IMR-90 (cell line): Measurements from ENCODE around the gene FBXO22. TPM values are rescaled to one million over a fixed set of nuclear protein-coding genes. Genes with fewer than 3 reads are reported as not detected.

Experiments
- ATAC-seq: fragments of 200-7000 bp; cut with Tn5 transposase; 2 replicates; pipeline ENCODE4 v1.9.1; 2020; ENCODE audit warnings: low read depth, mild to moderate bottlenecking, moderate library complexity
- BruUV-seq: library from RNA; stranded (reverse); fragments of 400-500 nt; replicated peaks from 2 replicates; lab custom pipeline; 2021; lab: Mats Ljungman, UMichigan
- CTCF ChIA-PET: fragments of 300-600 bp; formaldehyde crosslinking; extraction: SDS; loops from one replicate; lab custom pipeline; 2021; ENCODE audit warnings: antibody characterized with exemption; lab: Yijun Ruan, JAX
- POLR2A ChIA-PET: fragments of 300-600 bp; sonication (Branson Sonifier 250); formaldehyde crosslinking; loops from one replicate; lab custom pipeline; 2022; ENCODE audit warnings: antibody characterized with exemption; ENCODE audit not compliant: unreplicated experiment; lab: Charles Lee
- DNase-seq: peaks from one replicate; pipeline ENCODE4 v3.0.0; 2013
- H2AFZ ChIP-seq: replicated peaks from 2 replicates; pipeline ENCODE3; 2013; ENCODE audit warnings: low read length, mild to moderate bottlenecking; ENCODE audit not compliant: poor library complexity
- H2AK5ac ChIP-seq: 2 replicates; pipeline ENCODE4 v1.6.1; 2013; ENCODE audit warnings: low read depth, low read length, inconsistent platforms
- H2AK9ac ChIP-seq: replicated peaks from 2 replicates; pipeline ENCODE3; 2013; ENCODE audit warnings: mild to moderate bottlenecking, low read depth, low read length, moderate library complexity; ENCODE audit not compliant: poor library complexity
- H2BK120ac ChIP-seq: 2 replicates; pipeline ENCODE4 v1.6.1; 2013; ENCODE audit warnings: low read depth, low read length, inconsistent platforms
- H2BK15ac ChIP-seq: 3 replicates; pipeline ENCODE4 v1.6.1; 2013; ENCODE audit warnings: low read depth, low read length, inconsistent platforms
- H2BK20ac ChIP-seq: 2 replicates; pipeline ENCODE4 v1.6.1; 2013; ENCODE audit warnings: low read depth, mild to moderate bottlenecking, inconsistent platforms, low read length, moderate library complexity
- H2BK5ac ChIP-seq: 2 replicates; pipeline ENCODE4 v1.6.1; 2013; ENCODE audit warnings: mild to moderate bottlenecking, low read depth, low read length, inconsistent platforms; ENCODE audit not compliant: poor library complexity, severe bottlenecking
- H3K14ac ChIP-seq: replicated peaks from 2 replicates; pipeline ENCODE4 v1.6.1; 2013; ENCODE audit warnings: low read depth, low read length, inconsistent platforms
- H3K18ac ChIP-seq: 2 replicates; pipeline ENCODE4 v1.6.1; 2013; ENCODE audit warnings: low read depth, low read length, control low read depth
- H3K23ac ChIP-seq: 2 replicates; pipeline ENCODE4 v1.6.1; 2013; ENCODE audit warnings: low read depth, low read length, inconsistent platforms
- H3K27ac ChIP-seq: 2 replicates; pipeline ENCODE4 v1.5.1; 2013; ENCODE audit warnings: mild to moderate bottlenecking, control low read depth, low read length; ENCODE audit not compliant: insufficient read depth
- H3K27me3 ChIP-seq: 2 replicates; pipeline ENCODE4 v1.6.1; 2013; ENCODE audit warnings: low read length; ENCODE audit not compliant: control insufficient read depth, insufficient read depth
- H3K36me3 ChIP-seq: 2 replicates; pipeline ENCODE4 v1.6.1; 2013; ENCODE audit warnings: low read length, mixed read lengths; ENCODE audit not compliant: control insufficient read depth, insufficient read depth
- H3K4ac ChIP-seq: 2 replicates; pipeline ENCODE4 v1.6.1; 2013; ENCODE audit warnings: low read depth, low read length, inconsistent platforms
- H3K4me1 ChIP-seq: 2 replicates; pipeline ENCODE4 v1.6.1; 2013; ENCODE audit warnings: low read length, mixed read lengths; ENCODE audit not compliant: control insufficient read depth, insufficient read depth
- H3K4me2 ChIP-seq: 2 replicates; pipeline ENCODE4 v1.6.1; 2013; ENCODE audit warnings: low read depth, mild to moderate bottlenecking, control low read depth, low read length, moderate library complexity
- H3K4me3 ChIP-seq: 2 replicates; pipeline ENCODE4 v1.5.1; 2013; ENCODE audit warnings: low read depth, mild to moderate bottlenecking, control low read depth, low read length, moderate library complexity; ENCODE audit not compliant: insufficient read depth
- H3K56ac ChIP-seq: 2 replicates; pipeline ENCODE4 v1.6.1; 2013; ENCODE audit warnings: low read length, inconsistent platforms; ENCODE audit not compliant: insufficient read depth; ENCODE audit errors: extremely low read depth
- H3K79me1 ChIP-seq, 2 experiments: 2 replicates each; pipeline ENCODE4 v1.6.1; 2013; ENCODE audit warnings: low read length in 2 of 2, inconsistent platforms in 1 of 2, low read depth in 1 of 2
- H3K9ac ChIP-seq: 2 replicates; pipeline ENCODE4 v1.6.1; 2013; ENCODE audit warnings: low read depth, low read length, control low read depth
- H3K9me1 ChIP-seq: 2 replicates; pipeline ENCODE4 v1.6.1; 2013; ENCODE audit warnings: low read length, inconsistent platforms; ENCODE audit not compliant: insufficient read depth
- H3K9me3 ChIP-seq: 2 replicates; pipeline ENCODE4 v1.6.1; 2013; ENCODE audit warnings: low read length; ENCODE audit not compliant: control insufficient read depth, insufficient read depth
- H4K20me1 ChIP-seq: 2 replicates; pipeline ENCODE4 v1.6.1; 2013; ENCODE audit warnings: low read length, inconsistent platforms; ENCODE audit not compliant: insufficient read depth
- H4K5ac ChIP-seq: 2 replicates; pipeline ENCODE4 v1.6.1; 2013; ENCODE audit warnings: mild to moderate bottlenecking, low read depth, low read length, control low read depth
- H4K8ac ChIP-seq, 2 experiments: 2 replicates each; pipeline ENCODE4 v1.6.1; 2013; ENCODE audit warnings: low read depth in 2 of 2, low read length in 2 of 2, control low read depth in 1 of 2, inconsistent platforms in 1 of 2
- H4K91ac ChIP-seq: 2 replicates; pipeline ENCODE4 v1.6.1; 2013; ENCODE audit warnings: low read depth, low read length, inconsistent platforms; ENCODE audit not compliant: insufficient read depth
- BHLHE40 ChIP-seq: fragments of 150-350 bp; IDR thresholded peaks from 2 replicates; pipeline ENCODE4 v1.6.1; 2016; ENCODE audit warnings: mild to moderate bottlenecking, low read depth, low read length
- CEBPB ChIP-seq: IDR thresholded peaks from 2 replicates; pipeline ENCODE4 v1.6.1; 2012; ENCODE audit warnings: low read depth, low read length, improper control_type of control experiment
- CHD1 ChIP-seq: IDR thresholded peaks from 2 replicates; pipeline ENCODE4 v1.6.1; 2012; ENCODE audit warnings: low read depth, low read length, improper control_type of control experiment
- FOS ChIP-seq: fragments of 150-350 bp; IDR thresholded peaks from 2 replicates; pipeline ENCODE4 v1.6.1; 2016; ENCODE audit warnings: low read depth, low read length
- MAFK ChIP-seq: IDR thresholded peaks from 2 replicates; pipeline ENCODE4 v1.6.1; 2012; ENCODE audit warnings: low read depth, low read length, improper control_type of control experiment
- MAZ ChIP-seq: IDR thresholded peaks from 2 replicates; pipeline ENCODE4 v1.6.1; 2012; ENCODE audit warnings: low read depth, mild to moderate bottlenecking, low read length, improper control_type of control experiment, moderate library complexity, borderline replicate concordance
- MXI1 ChIP-seq: IDR thresholded peaks from 2 replicates; pipeline ENCODE4 v1.6.1; 2012; ENCODE audit warnings: low read depth, mild to moderate bottlenecking, low read length, moderate library complexity, borderline replicate concordance
- NFE2L2 ChIP-seq: fragments of 150-350 bp; IDR thresholded peaks from 2 replicates; pipeline ENCODE4 v1.6.1; 2016; ENCODE audit warnings: low read depth, mild to moderate bottlenecking, low read length
- POLR2A ChIP-seq: IDR thresholded peaks from 2 replicates; pipeline ENCODE4 v1.6.1; 2012; ENCODE audit warnings: mild to moderate bottlenecking, low read depth, low read length
- RAD21 ChIP-seq: IDR thresholded peaks from 2 replicates; pipeline ENCODE4 v1.6.1; 2012; ENCODE audit warnings: low read length, improper control_type of control experiment
- RCOR1 ChIP-seq: IDR thresholded peaks from 2 replicates; pipeline ENCODE4 v1.6.1; 2012; ENCODE audit warnings: mild to moderate bottlenecking, low read length, improper control_type of control experiment; ENCODE audit not compliant: insufficient replicate concordance
- RFX5 ChIP-seq: IDR thresholded peaks from 2 replicates; pipeline ENCODE4 v1.8.0; 2012; ENCODE audit warnings: low read depth, mild to moderate bottlenecking, low read length, moderate library complexity
- SMC3 ChIP-seq: fragments of 150-350 bp; IDR thresholded peaks from 2 replicates; pipeline ENCODE4 v1.6.1; 2016; ENCODE audit warnings: low read depth, mild to moderate bottlenecking, antibody characterized with exemption, low read length, moderate library complexity
- WGBS, 2 experiments: methylation state at CpG; one replicate each; pipeline versions ENCODE4 v1.1.5 to v1.1.7; 2013; ENCODE audit warnings: missing lambda C conversion rate in 2 of 2; ENCODE audit not compliant: insufficient read length in 1 of 2; ENCODE audit errors: extremely low coverage in 2 of 2; 5-methylcytosine and 5-hydroxymethylcytosine counted together
- dilution Hi-C: fragments of 300-500 bp; cut with HindIII; formaldehyde crosslinking; loops from one replicate; pipeline ENCODE4 v1.14.3; 2018; ENCODE audit warnings: low sequenced_read_pairs; ENCODE audit not compliant: unreplicated experiment
- in situ Hi-C: fragments of 300-500 bp; cut with MboI; formaldehyde crosslinking; loops from 3 replicates; pipeline ENCODE4 v1.14.3; 2019; ENCODE audit warnings: low sequenced_read_pairs, inconsistent platforms, mixed read lengths
- intact Hi-C: fragments of 100-400 bp; cut with micrococcal nuclease; formaldehyde crosslinking; loops from 2 replicates; pipeline ENCODE4 v1.10.0; 2022
- polyA plus RNA-seq, 3 experiments: library from polyadenylated mRNA; depleted of rRNA; stranded (reverse); fragments of >200 nt; gene quantifications; 2 replicates each; pipeline ENCODE4 v1.2.3, GENCODE V29; 2012; ENCODE audit warnings: low replicate concordance in 1 of 3
- total RNA-seq: library from RNA; depleted of rRNA; stranded (reverse); fragments of >200 nt; gene quantifications from 2 replicates; pipeline ENCODE4 v1.2.3, GENCODE V29; 2012
- TF ChIP-seq, protein P1 (sequence below): fragments of 150-350 bp; IDR thresholded peaks from 2 replicates; pipeline ENCODE4 v1.6.1; 2016; ENCODE audit warnings: low read depth, mild to moderate bottlenecking, low read length, moderate library complexity, borderline replicate concordance
- TF ChIP-seq, protein P2 (sequence below): conservative IDR thresholded peaks from 2 replicates; pipeline ENCODE4 v1.5.1; 2012; ENCODE audit warnings: mild to moderate bottlenecking, low read depth, low read length, improper control_type of control experiment
- TF ChIP-seq, protein P3 (sequence below): fragments of 150-350 bp; IDR thresholded peaks from 2 replicates; pipeline ENCODE4 v1.6.1; 2017; ENCODE audit warnings: mild to moderate bottlenecking, antibody characterized with exemption, low read length, low read depth

The FBXO22 gene
- total and polyA plus RNA-seq, 2 of the 4 experiments (the other 2 are of a cell fraction), result 22.4 to 45.2 TPM

DNA sequence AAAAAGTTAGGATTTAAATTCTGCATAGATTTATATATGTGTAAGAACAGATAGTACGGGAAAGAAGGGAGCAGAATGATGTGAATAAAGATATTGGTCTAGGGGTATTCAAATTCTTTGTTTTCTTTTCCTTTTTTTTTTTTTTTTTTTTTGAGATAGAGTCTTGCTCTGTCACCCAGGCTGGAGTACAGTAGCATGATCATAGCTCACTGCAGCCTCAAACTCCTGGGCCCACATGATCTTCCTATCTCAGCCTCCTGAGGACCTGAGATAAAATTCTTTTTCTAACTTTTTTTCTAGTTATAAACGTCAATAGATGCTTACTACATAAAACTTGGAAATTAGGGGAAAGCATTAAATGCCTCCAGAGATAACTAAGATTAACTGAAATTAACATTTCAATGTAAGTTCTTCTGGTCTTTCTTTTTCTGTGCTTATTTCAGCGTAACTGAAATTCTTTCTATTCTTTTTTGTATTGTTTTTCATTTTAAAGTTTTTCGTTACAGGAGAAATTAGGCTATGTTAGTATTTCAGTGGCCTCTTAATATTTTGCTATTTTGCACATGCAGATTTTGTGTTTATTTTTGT lies 31.2 kb upstream of the FBXO22 start:
- no peaks in the 10 kb centered on the region for H3K9me3 ChIP-seq
- no TSS peak for BruUV-seq
- H3K36me3 ChIP-seq, result peaks cover 26% of the 10 kb centered on the region
- no peak overlapping the region for H3K27ac ChIP-seq
- H2AFZ ChIP-seq, result no peak overlapping the region
- H3K56ac ChIP-seq, result no peak overlapping the region
- no peak overlapping the region for H3K4me3 ChIP-seq
- DNase-seq, result no peak
- dilution Hi-C loops, result no loop called here
- H3K4ac ChIP-seq, result no peak overlapping the region
- intact Hi-C loops, result no loop called here
- CTCF ChIA-PET, result no interaction called here
- POLR2A ChIA-PET, result no interaction called here
- no peak for ATAC-seq
- H3K14ac ChIP-seq, result no peak overlapping the region
- 0 out of 2 replicates have a peak, but pooled peaks cover under 1% of the 10 kb centered on the region for H3K4me1 ChIP-seq
- TF ChIP-seq RCOR1, result no peak
- TF ChIP-seq RFX5, result no peak
- TF ChIP-seq SMC3, result no peak
- TF ChIP-seq, protein P1, sequence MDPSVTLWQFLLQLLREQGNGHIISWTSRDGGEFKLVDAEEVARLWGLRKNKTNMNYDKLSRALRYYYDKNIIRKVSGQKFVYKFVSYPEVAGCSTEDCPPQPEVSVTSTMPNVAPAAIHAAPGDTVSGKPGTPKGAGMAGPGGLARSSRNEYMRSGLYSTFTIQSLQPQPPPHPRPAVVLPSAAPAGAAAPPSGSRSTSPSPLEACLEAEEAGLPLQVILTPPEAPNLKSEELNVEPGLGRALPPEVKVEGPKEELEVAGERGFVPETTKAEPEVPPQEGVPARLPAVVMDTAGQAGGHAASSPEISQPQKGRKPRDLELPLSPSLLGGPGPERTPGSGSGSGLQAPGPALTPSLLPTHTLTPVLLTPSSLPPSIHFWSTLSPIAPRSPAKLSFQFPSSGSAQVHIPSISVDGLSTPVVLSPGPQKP, result no peak
- no peak for TF ChIP-seq MXI1
- TF ChIP-seq, protein P2, sequence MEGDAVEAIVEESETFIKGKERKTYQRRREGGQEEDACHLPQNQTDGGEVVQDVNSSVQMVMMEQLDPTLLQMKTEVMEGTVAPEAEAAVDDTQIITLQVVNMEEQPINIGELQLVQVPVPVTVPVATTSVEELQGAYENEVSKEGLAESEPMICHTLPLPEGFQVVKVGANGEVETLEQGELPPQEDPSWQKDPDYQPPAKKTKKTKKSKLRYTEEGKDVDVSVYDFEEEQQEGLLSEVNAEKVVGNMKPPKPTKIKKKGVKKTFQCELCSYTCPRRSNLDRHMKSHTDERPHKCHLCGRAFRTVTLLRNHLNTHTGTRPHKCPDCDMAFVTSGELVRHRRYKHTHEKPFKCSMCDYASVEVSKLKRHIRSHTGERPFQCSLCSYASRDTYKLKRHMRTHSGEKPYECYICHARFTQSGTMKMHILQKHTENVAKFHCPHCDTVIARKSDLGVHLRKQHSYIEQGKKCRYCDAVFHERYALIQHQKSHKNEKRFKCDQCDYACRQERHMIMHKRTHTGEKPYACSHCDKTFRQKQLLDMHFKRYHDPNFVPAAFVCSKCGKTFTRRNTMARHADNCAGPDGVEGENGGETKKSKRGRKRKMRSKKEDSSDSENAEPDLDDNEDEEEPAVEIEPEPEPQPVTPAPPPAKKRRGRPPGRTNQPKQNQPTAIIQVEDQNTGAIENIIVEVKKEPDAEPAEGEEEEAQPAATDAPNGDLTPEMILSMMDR, result no peak
- no peak for TF ChIP-seq RAD21
- no peak for TF ChIP-seq MAZ
- no peak for TF ChIP-seq BHLHE40
- no peak for TF ChIP-seq NFE2L2
- TF ChIP-seq FOS, result no peak
- TF ChIP-seq POLR2A, result no peak
- no peak for TF ChIP-seq CHD1
- TF ChIP-seq, protein P3, sequence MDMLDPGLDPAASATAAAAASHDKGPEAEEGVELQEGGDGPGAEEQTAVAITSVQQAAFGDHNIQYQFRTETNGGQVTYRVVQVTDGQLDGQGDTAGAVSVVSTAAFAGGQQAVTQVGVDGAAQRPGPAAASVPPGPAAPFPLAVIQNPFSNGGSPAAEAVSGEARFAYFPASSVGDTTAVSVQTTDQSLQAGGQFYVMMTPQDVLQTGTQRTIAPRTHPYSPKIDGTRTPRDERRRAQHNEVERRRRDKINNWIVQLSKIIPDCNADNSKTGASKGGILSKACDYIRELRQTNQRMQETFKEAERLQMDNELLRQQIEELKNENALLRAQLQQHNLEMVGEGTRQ, result no peak
- TF ChIP-seq MAFK, result no peak
- TF ChIP-seq CEBPB, result no peak
- H3K4me2 ChIP-seq, result no peak overlapping the region
- peaks cover 8% of the 10 kb centered on the region; the same call in 1 of the 2 replicates for H3K9me1 ChIP-seq
- no peak overlapping the region for H3K9ac ChIP-seq
- H3K27me3 ChIP-seq, result no peaks in the 10 kb centered on the region
- WGBS, 2 experiments, result no CpG with 5 or more reads among the region's 4 CpGs
- peaks cover 4% of the 10 kb centered on the region; the same call in 1 of the 2 replicates for H4K20me1 ChIP-seq
- H2AK9ac ChIP-seq, result no peak overlapping the region
- H2AK5ac ChIP-seq, result no peak overlapping the region
- H3K23ac ChIP-seq, result no peak overlapping the region
- in situ Hi-C loops, result no loop called here
- no peak overlapping the region for H4K8ac ChIP-seq
- H3K18ac ChIP-seq, result no peak overlapping the region
- peaks cover 20 to 40% of the 10 kb centered on the region in 2 experiments for H3K79me1 ChIP-seq
- no peak overlapping the region for H2BK20ac ChIP-seq
- H2BK15ac ChIP-seq, result no peak overlapping the region
- no peak overlapping the region for H4K5ac ChIP-seq
- no peak overlapping the region for H2BK5ac ChIP-seq
- no peak overlapping the region for H4K91ac ChIP-seq
- no peak overlapping the region for H2BK120ac ChIP-seq
